Endothelial cell (in vitro differentiated cells): ENCODE data around the gene KLF16. TPM values are rescaled to one million over a fixed set of nuclear protein-coding genes. Genes with fewer than 3 reads are reported as not detected.

Experiments used
- DNase-seq: peaks from one replicate; pipeline ENCODE4 v3.0.0; 2021; ENCODE audit warnings: low spot score
- H3K27ac Mint-ChIP-seq: one replicate; pipeline ENCODE4 v1.8.0; 2021; ENCODE audit warnings: mixed read lengths, inconsistent platforms; ENCODE audit not compliant: unreplicated experiment
- H3K27me3 Mint-ChIP-seq: one replicate; pipeline ENCODE4 v1.8.0; 2021; ENCODE audit warnings: mild to moderate bottlenecking, moderate library complexity, mixed read lengths, inconsistent platforms; ENCODE audit not compliant: unreplicated experiment
- H3K36me3 Mint-ChIP-seq: one replicate; pipeline ENCODE4 v1.8.0; 2021; ENCODE audit warnings: mild to moderate bottlenecking, low read depth, mixed read lengths, inconsistent platforms; ENCODE audit not compliant: unreplicated experiment
- H3K4me1 Mint-ChIP-seq: one replicate; pipeline ENCODE4 v1.8.0; 2021; ENCODE audit warnings: mild to moderate bottlenecking, mixed read lengths, inconsistent platforms; ENCODE audit not compliant: unreplicated experiment
- H3K4me3 Mint-ChIP-seq: one replicate; pipeline ENCODE4 v1.8.0; 2021; ENCODE audit warnings: mild to moderate bottlenecking, mixed read lengths, inconsistent platforms; ENCODE audit not compliant: unreplicated experiment
- H3K9me3 Mint-ChIP-seq: one replicate; pipeline ENCODE4 v1.8.0; 2021; ENCODE audit warnings: mixed read lengths, inconsistent platforms; ENCODE audit not compliant: unreplicated experiment
- CTCF ChIP-seq: fragments of 200-600 bp; sonication (generic); IDR thresholded peaks from one replicate; pipeline ENCODE4 v1.5.0; 2021; ENCODE audit warnings: antibody characterized with exemption; ENCODE audit not compliant: unreplicated experiment
- total RNA-seq: library from RNA; stranded (reverse); fragmentation: NEBNext Ultra II Directional; extraction: Animal tissue kit (Norgen Biotek cat#: 25700); gene quantifications from one replicate; pipeline ENCODE4 v1.2.1, GENCODE V29; 2021; ENCODE audit not compliant: unreplicated experiment

The KLF16 gene
- total RNA-seq, 1 donor from 2014 or later: 19.9 TPM

- H3K9me3 Mint-ChIP-seq: no peaks in the 10 kb centered on the region
- peaks cover 5% of the 10 kb centered on the region for H3K4me1 Mint-ChIP-seq
- peaks cover 4% of the 10 kb centered on the region for H3K36me3 Mint-ChIP-seq
- H3K4me3 Mint-ChIP-seq: peak overlapping the region; percentile 93
- peaks cover 19% of the 10 kb centered on the region for H3K27me3 Mint-ChIP-seq
- no peak for TF ChIP-seq CTCF
- no peak for DNase-seq
- peak overlapping the region; percentile 41 for H3K27ac Mint-ChIP-seq
These were observed 1.8 kb downstream of the KLF16 start for GRCh38 chr19:1861599-1862031.

- Mint-ChIP-seq H3K36me3 (peaks cover 4% of the 10 kb centered on the region), H3K9me3 (no peaks in the 10 kb centered on the region), H3K27me3 (peaks cover 18% of the 10 kb centered on the region), H3K4me3 (peak overlapping the region; percentile 93), H3K27ac (peak overlapping the region; percentile 9), H3K4me1 (peaks cover 9% of the 10 kb centered on the region)
- TF ChIP-seq CTCF: no peak
- DNase-seq: no peak
These were observed 2.4 kb downstream of the KLF16 start for GRCh38 chr19:1860821-1861598.

- no peaks in the 10 kb centered on the region for H3K9me3 Mint-ChIP-seq
- H3K4me1 Mint-ChIP-seq: peaks cover 9% of the 10 kb centered on the region
- H3K27ac Mint-ChIP-seq: no peak overlapping the region
- H3K27me3 Mint-ChIP-seq: peaks cover 14% of the 10 kb centered on the region
- peaks cover 4% of the 10 kb centered on the region for H3K36me3 Mint-ChIP-seq
- H3K4me3 Mint-ChIP-seq: no peak overlapping the region
- no peak for TF ChIP-seq CTCF
- peak; percentile 60 for DNase-seq
These were observed 3.2 kb downstream of the KLF16 start for GRCh38 chr19:1860042-1860775.

- DNase-seq: no peak
- Mint-ChIP-seq H3K27ac (peak overlapping the region; percentile 57), H3K9me3 (no peaks in the 10 kb centered on the region), H3K36me3 (peaks cover 4% of the 10 kb centered on the region), H3K4me3 (peak overlapping the region; percentile 47), H3K4me1 (peaks cover 9% of the 10 kb centered on the region), H3K27me3 (peaks cover 18% of the 10 kb centered on the region)
- TF ChIP-seq CTCF: no peak
These were observed 4.0 kb downstream of the KLF16 start for GRCh38 chr19:1859331-1859781.
